ENCODE results near the gene WDR90. TPM values are rescaled to one million over a fixed set of nuclear protein-coding genes. Genes with fewer than 3 reads are reported as not detected.
A peak's percentile ranks its signal among the peaks of the same experiment; 100 is the strongest.

Gene WDR90
- total RNA-seq, 2 donors from 2014 or later = 15.8 to 111 TPM

DNA sequence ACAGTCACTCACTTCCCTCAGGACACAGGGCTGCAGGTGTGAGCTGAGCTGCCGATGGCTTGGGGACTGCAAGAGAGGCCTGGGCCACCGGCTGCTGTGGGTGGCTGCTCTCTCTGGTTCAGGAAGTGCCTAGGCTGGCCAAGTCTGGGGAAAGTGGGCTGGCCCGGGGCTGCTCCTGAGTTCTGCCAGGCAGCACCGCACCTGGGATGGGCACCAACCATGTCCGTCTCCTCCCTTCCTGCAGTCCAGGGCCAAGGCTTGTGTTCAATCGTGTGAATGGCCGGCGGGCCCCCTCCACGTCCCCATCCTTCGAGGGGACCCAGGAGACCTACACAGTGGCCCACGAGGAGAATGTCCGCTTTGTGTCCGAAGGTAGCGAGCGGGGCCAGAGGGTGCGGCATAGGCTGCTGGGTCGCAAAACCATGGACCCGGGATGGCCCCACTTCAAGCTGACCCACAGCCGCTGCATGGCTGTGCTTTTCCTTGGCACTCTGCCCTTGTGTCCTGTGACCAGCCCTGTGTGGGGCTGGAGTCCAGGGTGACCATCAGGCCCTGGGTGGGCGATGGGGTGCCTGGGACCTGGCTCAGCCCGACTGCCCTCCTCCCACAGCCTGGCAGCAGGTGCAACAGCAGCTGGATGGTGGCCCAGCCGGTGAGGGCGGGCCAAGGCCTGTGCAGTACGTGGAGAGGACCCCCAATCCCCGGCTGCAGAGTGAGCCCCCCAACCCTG is 1.8 kb upstream of the WDR90 start:
- no peak for TF ChIP-seq POLR2A (IDR thresholded peaks at IDR 0.05)
- TF ChIP-seq, protein P1, sequence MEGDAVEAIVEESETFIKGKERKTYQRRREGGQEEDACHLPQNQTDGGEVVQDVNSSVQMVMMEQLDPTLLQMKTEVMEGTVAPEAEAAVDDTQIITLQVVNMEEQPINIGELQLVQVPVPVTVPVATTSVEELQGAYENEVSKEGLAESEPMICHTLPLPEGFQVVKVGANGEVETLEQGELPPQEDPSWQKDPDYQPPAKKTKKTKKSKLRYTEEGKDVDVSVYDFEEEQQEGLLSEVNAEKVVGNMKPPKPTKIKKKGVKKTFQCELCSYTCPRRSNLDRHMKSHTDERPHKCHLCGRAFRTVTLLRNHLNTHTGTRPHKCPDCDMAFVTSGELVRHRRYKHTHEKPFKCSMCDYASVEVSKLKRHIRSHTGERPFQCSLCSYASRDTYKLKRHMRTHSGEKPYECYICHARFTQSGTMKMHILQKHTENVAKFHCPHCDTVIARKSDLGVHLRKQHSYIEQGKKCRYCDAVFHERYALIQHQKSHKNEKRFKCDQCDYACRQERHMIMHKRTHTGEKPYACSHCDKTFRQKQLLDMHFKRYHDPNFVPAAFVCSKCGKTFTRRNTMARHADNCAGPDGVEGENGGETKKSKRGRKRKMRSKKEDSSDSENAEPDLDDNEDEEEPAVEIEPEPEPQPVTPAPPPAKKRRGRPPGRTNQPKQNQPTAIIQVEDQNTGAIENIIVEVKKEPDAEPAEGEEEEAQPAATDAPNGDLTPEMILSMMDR (IDR thresholded peaks at IDR 0.05) = no peak
- intact Hi-C loops (cut with DNase I) = no loop called here
- ATAC-seq = no peak
- H3K9me3 ChIP-seq = no peaks in the 10 kb centered on the region
- no peaks in the 10 kb centered on the region for H3K27me3 ChIP-seq
- H3K27ac ChIP-seq = peak overlapping the region; percentile 92 to 96 (median 95)
- H3K36me3 ChIP-seq (replicated peaks in 1 of 2; ENCODE audit: insufficient read depth in 1 of 2, low read depth in 2 of 2) = no peaks in the 10 kb centered on the region
- H3K4me1 ChIP-seq = peaks cover 81% of the 10 kb centered on the region
- no peak overlapping the region for H3K4me3 ChIP-seq
- 64 to 68% methylated on average over 9 to 25 of the region's 25 CpGs for WGBS, 2 donors
- DNase-seq = peak in 3 of 4 donors; percentile 42 to 64 (median 64)

- no peaks in the 10 kb centered on the region for H3K9me3 ChIP-seq
- no peaks in the 10 kb centered on the region for H3K27me3 ChIP-seq
- intact Hi-C loops (cut with DNase I) = no loop called here
- H3K4me1 ChIP-seq = peaks cover 72% of the 10 kb centered on the region
- peak; percentile 88 to 93 (median 92) for DNase-seq
- no peaks in the 10 kb centered on the region for H3K36me3 ChIP-seq (replicated peaks in 1 of 2; ENCODE audit: insufficient read depth in 1 of 2, low read depth in 2 of 2)
- TF ChIP-seq POLR2A (IDR thresholded peaks at IDR 0.05) = no peak
- TF ChIP-seq, protein P1 (IDR thresholded peaks at IDR 0.05) = peak in 6 of 7 experiments; percentile 22 to 65 (median 58)
- ATAC-seq = peak; percentile 72
- H3K27ac ChIP-seq = peak overlapping the region; percentile 92 to 96 (median 95)
- WGBS, 2 donors = 18 to 28% methylated on average over 13 to 24 of the region's 24 CpGs
- H3K4me3 ChIP-seq = peak overlapping the region in 1 of 2 donors; percentile 70
Measured at GRCh38 chr16:648071-648780, 939 bp upstream of the WDR90 start.

DNA sequence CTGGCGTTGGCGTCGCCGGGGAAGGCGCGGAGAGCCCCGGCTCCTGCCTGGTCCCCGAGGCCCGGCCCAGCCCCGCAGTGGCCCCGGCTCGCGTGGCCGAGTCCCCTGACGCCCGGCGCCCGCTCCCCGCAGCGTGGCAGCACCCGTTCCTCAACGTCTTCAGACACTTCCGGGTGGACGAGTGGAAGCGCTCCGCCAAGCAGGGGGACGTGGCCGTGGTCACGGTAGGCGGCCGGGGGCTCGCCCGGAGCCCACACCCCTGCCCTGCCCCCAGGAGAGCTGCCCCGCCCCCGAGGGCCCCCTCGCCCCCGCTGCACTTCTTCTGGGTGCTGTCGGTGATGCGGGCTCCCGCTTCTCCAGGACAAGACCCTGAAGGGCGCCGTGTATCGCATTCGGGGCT is 466 bp downstream of the WDR90 start:
- H3K4me1 ChIP-seq = peaks cover 58% of the 10 kb centered on the region
- DNase-seq (no peak), ATAC-seq (no peak)
- intact Hi-C loops (cut with DNase I) = no loop called here
- H3K9me3 ChIP-seq = no peaks in the 10 kb centered on the region
- TF ChIP-seq, protein P1 (IDR thresholded peaks at IDR 0.05) = no peak
- no peak for TF ChIP-seq POLR2A (IDR thresholded peaks at IDR 0.05)
- peak overlapping the region; percentile 37 to 70 for H3K4me3 ChIP-seq
- no peaks in the 10 kb centered on the region for H3K36me3 ChIP-seq (replicated peaks in 1 of 2; ENCODE audit: insufficient read depth in 1 of 2, low read depth in 2 of 2)
- H3K27me3 ChIP-seq = no peaks in the 10 kb centered on the region
- H3K27ac ChIP-seq = peak overlapping the region in 3 of 4 donors; percentile 95 to 96 (median 95)
- 2 to 18% methylated on average over 7 to 43 of the region's 44 CpGs for WGBS, 2 donors

DNA sequence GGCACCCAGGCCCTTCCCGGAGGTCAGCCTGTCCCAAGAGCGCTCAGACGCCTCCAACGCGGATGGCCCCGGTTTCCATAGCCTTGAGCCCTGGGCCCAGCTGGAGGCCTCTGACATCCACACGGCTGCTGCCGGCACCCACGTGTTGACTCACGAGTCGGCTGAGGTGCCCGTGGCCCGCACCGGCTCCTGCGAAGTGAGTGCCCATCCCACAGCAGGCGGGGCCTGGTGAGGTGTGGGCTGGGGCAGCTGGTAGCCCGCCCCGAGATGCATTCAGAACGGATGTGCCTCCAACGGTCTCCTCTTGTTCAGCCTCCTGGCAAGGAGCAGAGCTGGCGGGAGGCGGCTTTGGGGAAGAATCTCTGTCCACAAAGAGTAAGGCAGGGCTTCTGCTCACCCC is 2.7 kb downstream of the WDR90 start:
- ATAC-seq = no peak
- no peak for DNase-seq
- WGBS, 2 donors = 93 to 94% methylated on average over 6 to 18 of the region's 22 CpGs
- no peak for TF ChIP-seq POLR2A (IDR thresholded peaks at IDR 0.05)
- TF ChIP-seq, protein P1 (IDR thresholded peaks at IDR 0.05) = no peak
- intact Hi-C loops (cut with DNase I) = no loop called here
- no peaks in the 10 kb centered on the region for H3K9me3 ChIP-seq
- H3K4me1 ChIP-seq = peaks cover 36% of the 10 kb centered on the region
- H3K27ac ChIP-seq = no peak overlapping the region
- no peak overlapping the region for H3K4me3 ChIP-seq
- H3K36me3 ChIP-seq (replicated peaks in 1 of 2; ENCODE audit: insufficient read depth in 1 of 2, low read depth in 2 of 2) = no peaks in the 10 kb centered on the region
- no peaks in the 10 kb centered on the region for H3K27me3 ChIP-seq

All from body of pancreas (tissue), 4 donors.